DND-41 (cell line): ENCODE measurements around the gene DCBLD2.

ENCODE experiments used
- ATAC-seq: fragments of 200-7000 bp; cut with Tn5 transposase; 3 replicates; pipeline ENCODE4 v1.9.1; 2021; ENCODE audit warnings: low read depth; ENCODE audit not compliant: insufficient read depth
- DNase-seq: peaks from one replicate; pipeline ENCODE4 v3.0.0-alpha.2; 2020
- H2AFZ ChIP-seq: 2 replicates; pipeline ENCODE4 v1.6.0; 2012; ENCODE audit warnings: low read depth, low read length
- H3K27ac ChIP-seq: 2 replicates; pipeline ENCODE4 v1.5.1; 2012; ENCODE audit warnings: low read length, inconsistent platforms
- H3K27me3 ChIP-seq: fragments of 200-600 bp; sonication (generic); 2 replicates; pipeline ENCODE4 v1.6.0; 2012; ENCODE audit warnings: low read length, mild to moderate bottlenecking, inconsistent platforms; ENCODE audit not compliant: insufficient read depth, poor library complexity
- H3K36me3 ChIP-seq: 2 replicates; pipeline ENCODE4 v1.5.1; 2012; ENCODE audit warnings: low read length, inconsistent platforms; ENCODE audit not compliant: insufficient read depth
- H3K4me1 ChIP-seq: 2 replicates; pipeline ENCODE4 v1.5.1; 2012; ENCODE audit warnings: mild to moderate bottlenecking, low read length; ENCODE audit not compliant: insufficient read depth
- H3K4me2 ChIP-seq: 2 replicates; pipeline ENCODE4 v1.6.0; 2012; ENCODE audit warnings: mild to moderate bottlenecking, moderate library complexity, low read length, inconsistent platforms; ENCODE audit not compliant: insufficient read depth
- H3K4me3 ChIP-seq, 2 experiments: fragments of 200-600 bp in 1 of 2; shearing (Covaris generic) in 1 of 2; 2 replicates each; pipeline ENCODE4 v1.5.1; 2012 to 2016; ENCODE audit warnings: inconsistent platforms in 2 of 2, low read length in 2 of 2, mild to moderate bottlenecking in 2 of 2, low read depth in 1 of 2, moderate library complexity in 1 of 2
- H3K79me2 ChIP-seq: 2 replicates; pipeline ENCODE4 v1.6.0; 2012; ENCODE audit warnings: low read length, inconsistent platforms; ENCODE audit not compliant: insufficient read depth
- H3K9ac ChIP-seq: 2 replicates; pipeline ENCODE4 v1.6.0; 2012; ENCODE audit warnings: low read depth, mild to moderate bottlenecking, inconsistent platforms, low read length, moderate library complexity
- H3K9me3 ChIP-seq: 2 replicates; pipeline ENCODE4 v1.5.1; 2012; ENCODE audit warnings: low read length, moderate library complexity, mild to moderate bottlenecking, inconsistent platforms; ENCODE audit not compliant: insufficient read depth, severe bottlenecking
- H4K20me1 ChIP-seq: 2 replicates; pipeline ENCODE4 v1.6.0; 2012; ENCODE audit warnings: low read length; ENCODE audit not compliant: insufficient read depth
- CTCF ChIP-seq: IDR thresholded peaks from 2 replicates; pipeline ENCODE4 v1.5.1; 2012; ENCODE audit warnings: borderline replicate concordance, low read length, moderate library complexity, mild to moderate bottlenecking; ENCODE audit not compliant: poor library complexity, severe bottlenecking; ENCODE audit errors: extremely low read depth
- EZH2 ChIP-seq: IDR thresholded peaks from 3 replicates; pipeline ENCODE4 v1.6.1; 2012; ENCODE audit warnings: borderline replicate concordance, low read depth, mild to moderate bottlenecking, moderate library complexity, low read length, inconsistent platforms; ENCODE audit not compliant: severe bottlenecking

DCBLD2 gene

GRCh38 chr3:98817547-98818041 lies 83.9 kb downstream of the DCBLD2 start:
- Histone ChIP-seq H3K4me2 (no peak overlapping the region), H3K9ac (no peak overlapping the region), H3K9me3 (no peaks in the 10 kb centered on the region), H3K4me3 (no peak overlapping the region), H2AFZ (no peak overlapping the region), H3K4me1 (no peaks in the 10 kb centered on the region), H3K79me2 (no peaks in the 10 kb centered on the region), H3K27ac (no peak overlapping the region), H3K27me3 (no peaks in the 10 kb centered on the region), H3K36me3 (peaks cover 16% of the 10 kb centered on the region), H4K20me1 (no peaks in the 10 kb centered on the region)
- TF ChIP-seq EZH2 (no peak), CTCF (peak; percentile 84)
- DNase-seq = no peak
- ATAC-seq = peak; percentile 87

GRCh38 chr3:98814817-98815420 lies 86.6 kb downstream of the DCBLD2 start:
- Histone ChIP-seq H2AFZ (no peak overlapping the region), H4K20me1 (no peaks in the 10 kb centered on the region), H3K9me3 (no peaks in the 10 kb centered on the region), H3K79me2 (no peaks in the 10 kb centered on the region), H3K27me3 (no peaks in the 10 kb centered on the region), H3K36me3 (peaks cover 23% of the 10 kb centered on the region), H3K4me1 (no peaks in the 10 kb centered on the region), H3K4me3 (no peak overlapping the region), H3K27ac (no peak overlapping the region), H3K9ac (no peak overlapping the region), H3K4me2 (no peak overlapping the region)
- TF ChIP-seq CTCF (no peak), EZH2 (no peak)
- no peak for ATAC-seq
- DNase-seq = no peak

GRCh38 chr3:98812851-98813374 lies 88.6 kb downstream of the DCBLD2 start:
- ATAC-seq = peak; percentile 73
- no peaks in the 10 kb centered on the region for H3K4me1 ChIP-seq
- H3K79me2 ChIP-seq = no peaks in the 10 kb centered on the region
- H3K4me2 ChIP-seq = no peak overlapping the region
- no peak overlapping the region for H3K9ac ChIP-seq
- no peaks in the 10 kb centered on the region for H3K27me3 ChIP-seq
- peak; percentile 80 for TF ChIP-seq CTCF
- no peak for TF ChIP-seq EZH2
- DNase-seq = no peak
- no peak overlapping the region for H2AFZ ChIP-seq
- no peak overlapping the region for H3K4me3 ChIP-seq
- peaks cover 29% of the 10 kb centered on the region for H3K36me3 ChIP-seq
- no peaks in the 10 kb centered on the region for H4K20me1 ChIP-seq
- no peaks in the 10 kb centered on the region for H3K9me3 ChIP-seq
- H3K27ac ChIP-seq = no peak overlapping the region

- Histone ChIP-seq H3K36me3 (peaks cover 37% of the 10 kb centered on the region), H4K20me1 (no peaks in the 10 kb centered on the region), H3K4me3 (no peak overlapping the region), H3K79me2 (no peaks in the 10 kb centered on the region), H3K27ac (no peak overlapping the region), H3K9ac (no peak overlapping the region), H3K4me1 (no peaks in the 10 kb centered on the region), H3K9me3 (no peaks in the 10 kb centered on the region), H2AFZ (no peak overlapping the region), H3K27me3 (no peaks in the 10 kb centered on the region), H3K4me2 (no peak overlapping the region)
- TF ChIP-seq CTCF = no peak
- no peak for TF ChIP-seq EZH2
- DNase-seq (no peak), ATAC-seq (no peak)
Observed at GRCh38 chr3:98811048-98811447, 90.4 kb downstream of the DCBLD2 start.
